Prostate gland (tissue), 2 donors: ENCODE results near the gene TMBIM1.

ENCODE experiments used
- CTCF ChIP-seq, 4 experiments: fragments of 200-600 bp in 2 of 4; fragments of 450-650 bp in 2 of 4; sonication (generic) in 2 of 4; IDR thresholded peaks; 1 replicate in 3 of 4; 2 replicates in 1 of 4; pipeline ENCODE4 v1.5.1; 2016 to 2019; ENCODE audit warnings: antibody characterized with exemption in 4 of 4, mild to moderate bottlenecking in 2 of 4, moderate library complexity in 2 of 4
- POLR2A ChIP-seq: fragments of 450-650 bp; IDR thresholded peaks from one replicate; pipeline ENCODE4 v1.6.1; 2016; ENCODE audit warnings: antibody characterized with exemption, mild to moderate bottlenecking

GRCh38 chr2:218230882-218231281 is 61.4 kb downstream of the TMBIM1 start:
- no peak for TF ChIP-seq CTCF (IDR thresholded peaks at IDR 0.05)
- no peak for TF ChIP-seq POLR2A
